Keratinocyte (primary cell): ENCODE data around the gene AK8. TPM values are rescaled to one million over a fixed set of nuclear protein-coding genes. Genes with fewer than 3 reads are reported as not detected.

ENCODE experiments used
- DNase-seq: peaks from one replicate; pipeline ENCODE4 v3.0.0-alpha.2; 2011; ENCODE audit warnings: low read depth, missing footprints, low spot score
- FAIRE-seq: peaks from 2 replicates; lab custom pipeline; 2011; peaks lifted over from hg19 to GRCh38; lab: Jason Lieb, UNC
- H2AFZ ChIP-seq: 2 replicates; pipeline ENCODE4 v1.6.0; 2012; ENCODE audit warnings: low read length, control low read depth, inconsistent platforms; ENCODE audit not compliant: control insufficient read depth
- H3K27ac ChIP-seq: 2 replicates; pipeline ENCODE4 v1.5.1; 2011; ENCODE audit warnings: low read length; ENCODE audit not compliant: control insufficient read depth, insufficient read depth
- H3K27me3 ChIP-seq: 3 replicates; pipeline ENCODE4 v1.6.0; 2011; ENCODE audit warnings: low read length; ENCODE audit not compliant: control insufficient read depth, insufficient read depth; ENCODE audit errors: extremely low read depth
- H3K36me3 ChIP-seq, 2 experiments: 2 replicates in 1 of 2; 3 replicates in 1 of 2; pipeline ENCODE4 v1.5.1; 2011; ENCODE audit warnings: low read length in 2 of 2, mild to moderate bottlenecking in 1 of 2; ENCODE audit not compliant: control insufficient read depth in 2 of 2, insufficient read depth in 2 of 2; ENCODE audit errors: extremely low read depth in 1 of 2
- H3K4me1 ChIP-seq: 3 replicates; pipeline ENCODE4 v1.5.1; 2011; ENCODE audit warnings: low read length; ENCODE audit not compliant: control insufficient read depth, insufficient read depth; ENCODE audit errors: extremely low read depth
- H3K4me2 ChIP-seq: 3 replicates; pipeline ENCODE4 v1.6.0; 2011; ENCODE audit warnings: low read depth, low read length; ENCODE audit not compliant: control insufficient read depth, insufficient read depth; ENCODE audit errors: extremely low read depth
- H3K4me3 ChIP-seq, 3 experiments: fragments of 200-600 bp in 1 of 3; sonication (generic) in 1 of 3; 2 replicates in 2 of 3; 3 replicates in 1 of 3; pipeline ENCODE4 v1.5.1; 2011 to 2016; ENCODE audit warnings: low read length in 3 of 3, mild to moderate bottlenecking in 3 of 3, control low read depth in 2 of 3, inconsistent platforms in 1 of 3, low read depth in 1 of 3, mixed read lengths in 1 of 3, mixed run types in 1 of 3, moderate library complexity in 1 of 3; ENCODE audit not compliant: control insufficient read depth in 2 of 3, insufficient read depth in 2 of 3; ENCODE audit errors: extremely low read depth in 1 of 3
- H3K79me2 ChIP-seq: 2 replicates; pipeline ENCODE4 v1.6.0; 2012; ENCODE audit warnings: low read length; ENCODE audit not compliant: control insufficient read depth, insufficient read depth
- H3K9ac ChIP-seq: 3 replicates; pipeline ENCODE4 v1.6.0; 2011; ENCODE audit warnings: low read length; ENCODE audit not compliant: control insufficient read depth, insufficient read depth; ENCODE audit errors: extremely low read depth
- H3K9me1 ChIP-seq: 3 replicates; pipeline ENCODE4 v1.6.0; 2011; ENCODE audit warnings: low read length; ENCODE audit not compliant: control insufficient read depth, insufficient read depth; ENCODE audit errors: extremely low read depth
- H3K9me3 ChIP-seq: 2 replicates; pipeline ENCODE4 v1.5.1; 2012; ENCODE audit warnings: low read depth, low read length; ENCODE audit not compliant: control insufficient read depth
- H4K20me1 ChIP-seq: 3 replicates; pipeline ENCODE4 v1.6.0; 2011; ENCODE audit warnings: low read length; ENCODE audit not compliant: control insufficient read depth, insufficient read depth; ENCODE audit errors: extremely low read depth
- EZH2 ChIP-seq: IDR thresholded peaks from one replicate; pipeline ENCODE4 v1.6.1; 2012; ENCODE audit warnings: inconsistent platforms, mild to moderate bottlenecking, low read length, moderate library complexity
- dilution Hi-C: fragments of 300-500 bp; cut with MboI; formaldehyde crosslinking; loops from one replicate; pipeline ENCODE4 v1.7.0; 2020; ENCODE audit warnings: low sequenced_read_pairs; ENCODE audit not compliant: extremely low pct_ligation_motif_present
- polyA plus RNA-seq, 5 experiments: library from polyadenylated mRNA; depleted of rRNA in 3 of 5; stranded (reverse) in 3 of 5; stranded (forward) in 1 of 5; unstranded in 1 of 5; fragments of >200 nt; gene quantifications; 1 replicate in 1 of 5; 2 replicates in 3 of 5; 3 replicates in 1 of 5; pipeline versions ENCODE4 v1.2.1 to v1.2.3, GENCODE V29; 2011 to 2012; ENCODE audit warnings: missing spikeins in 2 of 5, low read depth in 1 of 5, low replicate concordance in 1 of 5
- TF ChIP-seq, protein P1 (sequence below), 3 experiments: IDR thresholded peaks in 1 of 3; conservative IDR thresholded peaks in 1 of 3; optimal IDR thresholded peaks in 1 of 3; 2 replicates in 2 of 3; 3 replicates in 1 of 3; pipeline versions ENCODE3 to v1.5.1; 2011; ENCODE audit warnings: low read length in 3 of 3, mild to moderate bottlenecking in 3 of 3, moderate library complexity in 2 of 3, control low read depth in 1 of 3, inconsistent platforms in 1 of 3; ENCODE audit not compliant: insufficient read depth in 2 of 3; ENCODE audit errors: extremely low read depth in 1 of 3

Gene AK8
- polyA plus RNA-seq, 1 donor (not counting 4 experiments of a cell fraction or from before 2014, with no cell fraction given), result 0.24 TPM

DNA sequence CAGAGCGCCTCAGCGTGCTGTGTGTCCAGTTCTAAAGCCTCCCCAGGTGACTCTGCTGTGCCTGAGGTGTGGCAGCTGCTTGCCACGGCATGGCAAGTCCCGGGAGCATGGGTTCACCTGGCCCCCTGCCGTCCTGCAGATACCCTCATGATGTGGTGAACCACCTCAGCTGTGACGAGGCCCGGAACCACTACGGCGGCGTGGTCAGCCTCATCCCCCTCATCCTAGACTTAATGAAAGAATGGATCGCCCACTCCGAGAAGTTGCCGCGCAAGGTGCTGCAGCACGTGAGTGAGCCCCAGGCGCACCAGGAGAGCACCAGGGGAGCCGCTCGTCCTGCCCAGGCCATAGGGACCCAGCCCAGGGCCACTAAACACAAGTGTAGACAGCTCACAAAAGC lies 10.1 kb upstream of the AK8 start:
- H3K4me1 ChIP-seq, result no peaks in the 10 kb centered on the region
- H3K27ac ChIP-seq, result no peak overlapping the region
- H3K9me1 ChIP-seq, result no peaks in the 10 kb centered on the region
- no peaks in the 10 kb centered on the region for H3K79me2 ChIP-seq
- no peak overlapping the region for H2AFZ ChIP-seq
- FAIRE-seq, result no peak
- DNase-seq, result no peak
- no peak overlapping the region for H3K4me3 ChIP-seq
- TF ChIP-seq, protein P1, sequence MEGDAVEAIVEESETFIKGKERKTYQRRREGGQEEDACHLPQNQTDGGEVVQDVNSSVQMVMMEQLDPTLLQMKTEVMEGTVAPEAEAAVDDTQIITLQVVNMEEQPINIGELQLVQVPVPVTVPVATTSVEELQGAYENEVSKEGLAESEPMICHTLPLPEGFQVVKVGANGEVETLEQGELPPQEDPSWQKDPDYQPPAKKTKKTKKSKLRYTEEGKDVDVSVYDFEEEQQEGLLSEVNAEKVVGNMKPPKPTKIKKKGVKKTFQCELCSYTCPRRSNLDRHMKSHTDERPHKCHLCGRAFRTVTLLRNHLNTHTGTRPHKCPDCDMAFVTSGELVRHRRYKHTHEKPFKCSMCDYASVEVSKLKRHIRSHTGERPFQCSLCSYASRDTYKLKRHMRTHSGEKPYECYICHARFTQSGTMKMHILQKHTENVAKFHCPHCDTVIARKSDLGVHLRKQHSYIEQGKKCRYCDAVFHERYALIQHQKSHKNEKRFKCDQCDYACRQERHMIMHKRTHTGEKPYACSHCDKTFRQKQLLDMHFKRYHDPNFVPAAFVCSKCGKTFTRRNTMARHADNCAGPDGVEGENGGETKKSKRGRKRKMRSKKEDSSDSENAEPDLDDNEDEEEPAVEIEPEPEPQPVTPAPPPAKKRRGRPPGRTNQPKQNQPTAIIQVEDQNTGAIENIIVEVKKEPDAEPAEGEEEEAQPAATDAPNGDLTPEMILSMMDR (optimal IDR thresholded peaks at IDR 0.05 in 1 of 3, IDR thresholded peaks at IDR 0.05 in 1 of 3, conservative IDR thresholded peaks at IDR 0.05 in 1 of 3; ENCODE audit: extremely low read depth in 1 of 3, insufficient read depth in 2 of 3, low read length in 3 of 3), result no peak
- TF ChIP-seq EZH2, result no peak
- no peaks in the 10 kb centered on the region for H3K9me3 ChIP-seq
- no peaks in the 10 kb centered on the region for H4K20me1 ChIP-seq
- H3K36me3 ChIP-seq, result peaks cover 0 to 7% of the 10 kb centered on the region in 2 experiments
- no peak overlapping the region for H3K4me2 ChIP-seq
- no peak overlapping the region for H3K9ac ChIP-seq
- no peaks in the 10 kb centered on the region for H3K27me3 ChIP-seq
- dilution Hi-C loops, result no loop called here

DNA sequence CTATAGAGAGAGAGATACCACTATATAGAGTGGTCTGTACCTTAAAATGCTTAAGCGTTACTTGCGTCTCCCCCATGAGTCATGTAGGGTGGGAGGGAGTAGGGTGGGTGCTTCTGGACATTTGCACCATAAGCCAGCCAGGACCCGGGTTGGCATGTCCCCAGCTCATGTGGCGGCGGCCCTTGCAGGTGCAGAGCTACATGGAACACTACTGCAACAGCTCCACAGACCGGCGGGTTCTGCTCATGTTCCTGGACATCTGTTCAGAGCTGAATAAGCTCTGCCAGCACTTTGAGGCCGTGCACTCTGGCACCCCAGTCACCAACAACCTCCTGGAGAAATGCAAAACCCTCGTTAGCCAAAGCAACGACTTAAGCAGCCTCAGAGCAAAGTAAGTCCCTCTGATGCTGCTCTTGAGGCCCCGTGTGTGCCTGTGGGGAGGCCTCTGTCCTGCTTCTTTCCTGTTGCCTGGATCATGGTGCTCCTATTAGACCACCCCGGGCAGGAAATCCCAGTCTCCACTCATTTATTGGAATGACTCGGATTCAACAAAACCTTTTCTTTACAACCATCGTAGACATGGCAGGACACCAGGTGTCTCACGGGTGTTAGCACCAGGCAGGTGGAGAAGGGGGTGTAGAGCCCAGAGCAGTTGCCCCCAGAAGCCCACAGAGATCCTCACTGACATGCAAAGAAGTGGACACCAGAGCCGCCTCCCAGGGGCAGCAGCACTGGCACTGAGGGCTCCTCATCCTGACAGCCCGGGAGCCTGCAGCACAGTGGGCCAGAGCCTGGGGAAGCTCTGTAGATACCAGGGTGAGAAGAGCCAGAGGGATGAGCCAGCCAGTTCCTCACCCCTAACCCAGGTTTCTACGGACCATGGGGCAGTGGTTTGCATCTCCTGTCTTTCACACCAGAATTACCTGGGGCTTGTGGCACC lies 9.4 kb upstream of the AK8 start:
- Histone ChIP-seq H3K79me2 (no peaks in the 10 kb centered on the region), H4K20me1 (no peaks in the 10 kb centered on the region), H3K27ac (no peak overlapping the region), H2AFZ (no peak overlapping the region), H3K36me3 (peaks cover 0 to 5% of the 10 kb centered on the region in 2 experiments), H3K9ac (no peak overlapping the region), H3K4me3 (no peak overlapping the region), H3K27me3 (no peaks in the 10 kb centered on the region), H3K9me1 (no peaks in the 10 kb centered on the region), H3K4me1 (no peaks in the 10 kb centered on the region), H3K4me2 (no peak overlapping the region), H3K9me3 (no peaks in the 10 kb centered on the region)
- no peak for FAIRE-seq
- dilution Hi-C loops, result no loop called here
- DNase-seq, result no peak
- no peak for TF ChIP-seq EZH2
- TF ChIP-seq, protein P1 (optimal IDR thresholded peaks at IDR 0.05 in 1 of 3, IDR thresholded peaks at IDR 0.05 in 1 of 3, conservative IDR thresholded peaks at IDR 0.05 in 1 of 3; ENCODE audit: extremely low read depth in 1 of 3, insufficient read depth in 2 of 3, low read length in 3 of 3), result no peak
